Kidney (tissue), 14 donors: Measurements from ENCODE around the gene F2. TPM values are rescaled to one million over a fixed set of nuclear protein-coding genes. Genes with fewer than 3 reads are reported as not detected.

Source experiments
- DNase-seq, 5 donors: peaks; one replicate each; pipeline ENCODE4 v3.0.0-alpha.2; 2013 to 2020
- FAIRE-seq: peaks from 2 replicates; lab custom pipeline; 2012; peaks lifted over from hg19 to GRCh38; lab: Jason Lieb, UNC
- H3K27ac ChIP-seq, 2 donors: one replicate each; pipeline ENCODE4 v1.7.0; 2013; ENCODE audit warnings: low read depth in 2 of 2, low read length in 2 of 2, inconsistent platforms in 1 of 2
- H3K27me3 ChIP-seq: one replicate; pipeline ENCODE4 v1.7.1; 2013; ENCODE audit warnings: low read length, inconsistent platforms; ENCODE audit not compliant: control insufficient read depth, insufficient read depth
- H3K36me3 ChIP-seq, 3 donors: one replicate each; pipeline versions ENCODE4 v1.7.0 to v1.7.1; 2013; ENCODE audit warnings: low read length in 3 of 3, control low read depth in 1 of 3, inconsistent platforms in 1 of 3; ENCODE audit not compliant: insufficient read depth in 3 of 3, control insufficient read depth in 2 of 3
- H3K4me1 ChIP-seq, 3 donors: one replicate each; pipeline versions ENCODE4 v1.7.0 to v1.7.1; 2013; ENCODE audit warnings: low read length in 3 of 3, inconsistent platforms in 1 of 3, low read depth in 1 of 3; ENCODE audit not compliant: control insufficient read depth in 2 of 3, insufficient read depth in 2 of 3
- H3K4me3 ChIP-seq, 3 donors: one replicate each; pipeline versions ENCODE4 v1.7.0 to v1.8.1; 2013; ENCODE audit warnings: low read length in 3 of 3, control low read depth in 1 of 3, inconsistent platforms in 1 of 3
- H3K9ac ChIP-seq, 3 donors: one replicate each; pipeline versions ENCODE4 v1.7.0 to v1.7.1; 2013; ENCODE audit warnings: low read length in 3 of 3, control low read depth in 1 of 3, inconsistent platforms in 1 of 3
- H3K9me3 ChIP-seq, 3 donors: one replicate each; pipeline versions ENCODE4 v1.7.0 to v1.7.1; 2013; ENCODE audit warnings: low read length in 3 of 3, control low read depth in 1 of 3, inconsistent platforms in 1 of 3; ENCODE audit not compliant: control insufficient read depth in 2 of 3, insufficient read depth in 1 of 3
- intact Hi-C: fragments of 100-400 bp; cut with DNase I; formaldehyde crosslinking; loops from one replicate; pipeline ENCODE4 v1.11.1; 2022
- polyA plus RNA-seq: library from polyadenylated mRNA; stranded (reverse); fragments of 350-450 nt; fragmentation: Illumina TruSeq; extraction: RNeasy Lipid Tissue Mini Kit (QIAGEN cat#74804); gene quantifications from one replicate; pipeline ENCODE4 v1.2.3, GENCODE V29; 2014; ENCODE audit warnings: low read depth, low replicate concordance; ENCODE audit not compliant: insufficient read depth
- total RNA-seq: library from RNA; stranded (reverse); fragmentation: NEBNext Ultra II Directional; extraction: Animal tissue kit (Norgen Biotek cat#: 25700); gene quantifications from one replicate; pipeline ENCODE4 v1.2.1, GENCODE V29; 2021
- TF ChIP-seq, protein P1 (sequence below): IDR thresholded peaks from 3 replicates; pipeline ENCODE4 v1.5.1; 2012; ENCODE audit warnings: mild to moderate bottlenecking, moderate library complexity, borderline replicate concordance; ENCODE audit not compliant: insufficient read depth; ENCODE audit errors: extremely low read depth
- donor health status: control.
- donor health status: control.
- donor health status: control.
- donor health status: control.
- donor health status: control.
- donor health status: DM: yes; HTN: yes; CAD: no.
- donor health status: Normal renal cell carcinoma (clear cell type).

F2 gene
- total and polyA plus RNA-seq, 2 donors from 2014 or later = not detected

DNA sequence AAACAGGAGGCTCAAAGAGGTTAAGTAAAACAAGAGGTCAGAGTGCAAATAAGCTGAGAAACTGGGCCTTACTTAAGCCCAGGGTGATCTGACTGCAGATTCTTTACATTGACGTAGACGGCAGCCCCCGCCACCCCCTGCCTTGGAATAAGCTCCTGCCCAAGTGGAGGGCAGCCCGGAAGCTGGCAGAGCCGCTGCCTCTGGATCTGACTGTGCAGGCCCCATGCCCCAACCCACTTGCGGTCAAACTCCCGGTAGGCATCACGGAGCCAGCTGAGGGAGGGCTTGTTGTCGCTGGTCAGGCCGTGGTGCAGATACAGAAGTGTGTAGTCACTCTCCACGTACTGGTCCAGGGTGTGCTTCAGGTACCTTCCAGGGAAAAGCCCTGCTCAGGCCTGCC is 37.2 kb upstream of the F2 start:
- no peak overlapping the region for H3K9ac ChIP-seq
- H3K27ac ChIP-seq = no peak overlapping the region
- no peaks in the 10 kb centered on the region for H3K27me3 ChIP-seq
- intact Hi-C loops = no loop called here
- DNase-seq (peak in 1 of 5 donors; percentile 49), FAIRE-seq (no peak)
- H3K9me3 ChIP-seq = no peaks in the 10 kb centered on the region
- TF ChIP-seq, protein P1, sequence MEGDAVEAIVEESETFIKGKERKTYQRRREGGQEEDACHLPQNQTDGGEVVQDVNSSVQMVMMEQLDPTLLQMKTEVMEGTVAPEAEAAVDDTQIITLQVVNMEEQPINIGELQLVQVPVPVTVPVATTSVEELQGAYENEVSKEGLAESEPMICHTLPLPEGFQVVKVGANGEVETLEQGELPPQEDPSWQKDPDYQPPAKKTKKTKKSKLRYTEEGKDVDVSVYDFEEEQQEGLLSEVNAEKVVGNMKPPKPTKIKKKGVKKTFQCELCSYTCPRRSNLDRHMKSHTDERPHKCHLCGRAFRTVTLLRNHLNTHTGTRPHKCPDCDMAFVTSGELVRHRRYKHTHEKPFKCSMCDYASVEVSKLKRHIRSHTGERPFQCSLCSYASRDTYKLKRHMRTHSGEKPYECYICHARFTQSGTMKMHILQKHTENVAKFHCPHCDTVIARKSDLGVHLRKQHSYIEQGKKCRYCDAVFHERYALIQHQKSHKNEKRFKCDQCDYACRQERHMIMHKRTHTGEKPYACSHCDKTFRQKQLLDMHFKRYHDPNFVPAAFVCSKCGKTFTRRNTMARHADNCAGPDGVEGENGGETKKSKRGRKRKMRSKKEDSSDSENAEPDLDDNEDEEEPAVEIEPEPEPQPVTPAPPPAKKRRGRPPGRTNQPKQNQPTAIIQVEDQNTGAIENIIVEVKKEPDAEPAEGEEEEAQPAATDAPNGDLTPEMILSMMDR = no peak
- H3K36me3 ChIP-seq = peaks cover 0 to 28% (median 16%) of the 10 kb centered on the region in 3 donors
- no peak overlapping the region for H3K4me3 ChIP-seq
- peaks cover 0 to 4% (median 0%) of the 10 kb centered on the region in 3 donors for H3K4me1 ChIP-seq

DNA sequence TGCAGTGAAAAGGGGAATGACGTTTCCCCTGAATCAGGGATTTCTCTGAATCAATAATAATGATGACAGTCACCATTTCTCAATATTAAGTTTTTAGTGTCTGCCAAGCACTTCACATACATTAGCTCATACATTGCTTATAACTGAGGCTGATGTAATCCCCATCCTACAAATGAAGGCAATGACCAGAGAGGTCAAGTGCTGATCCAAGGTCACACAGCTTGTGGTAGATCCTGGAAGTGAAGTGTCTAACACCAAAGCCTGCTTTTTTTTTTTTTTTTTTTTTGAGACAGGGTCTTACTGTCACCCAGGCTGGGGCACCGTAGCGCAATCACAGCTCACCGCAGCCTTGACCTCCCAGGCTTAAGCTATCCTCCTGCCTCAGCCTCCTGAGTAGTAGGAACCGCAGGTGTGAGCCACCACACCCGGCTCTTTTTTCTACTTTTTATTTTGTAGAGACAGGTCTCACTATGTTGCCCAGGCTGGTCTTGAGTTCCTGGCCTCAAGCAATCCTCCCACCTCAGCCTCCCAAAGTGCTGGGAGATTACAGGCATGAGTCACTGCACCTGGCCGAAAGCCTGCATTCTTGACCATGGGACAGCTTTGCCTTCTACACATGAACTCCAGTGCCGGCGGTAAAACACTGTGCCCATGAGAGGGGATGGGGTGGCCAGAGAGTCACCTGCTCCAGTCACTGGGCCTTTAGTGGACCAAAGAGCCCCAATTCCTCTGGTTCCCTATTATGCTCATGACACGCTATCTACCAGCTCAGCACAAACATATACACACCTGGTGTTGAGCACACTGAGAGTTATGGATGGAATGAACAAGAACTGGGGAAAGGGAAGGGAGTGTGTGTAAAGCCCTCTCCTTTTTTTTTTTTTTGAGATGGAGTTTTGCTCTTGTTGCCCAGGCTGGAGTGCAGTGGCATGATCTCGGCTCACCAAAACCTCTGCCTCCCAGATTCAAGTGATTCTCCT is 36.0 kb upstream of the F2 start:
- H3K9ac ChIP-seq = no peak overlapping the region
- H3K9me3 ChIP-seq = no peaks in the 10 kb centered on the region
- FAIRE-seq = no peak
- H3K27me3 ChIP-seq = no peaks in the 10 kb centered on the region
- H3K27ac ChIP-seq = no peak overlapping the region
- TF ChIP-seq, protein P1 = no peak
- DNase-seq = peak in 1 of 5 donors; percentile 40
- H3K4me3 ChIP-seq = no peak overlapping the region
- peaks cover 4 to 34% (median 21%) of the 10 kb centered on the region in 3 donors for H3K36me3 ChIP-seq
- intact Hi-C loops = no loop called here
- H3K4me1 ChIP-seq = peaks cover 0 to 5% (median 0%) of the 10 kb centered on the region in 3 donors

DNA sequence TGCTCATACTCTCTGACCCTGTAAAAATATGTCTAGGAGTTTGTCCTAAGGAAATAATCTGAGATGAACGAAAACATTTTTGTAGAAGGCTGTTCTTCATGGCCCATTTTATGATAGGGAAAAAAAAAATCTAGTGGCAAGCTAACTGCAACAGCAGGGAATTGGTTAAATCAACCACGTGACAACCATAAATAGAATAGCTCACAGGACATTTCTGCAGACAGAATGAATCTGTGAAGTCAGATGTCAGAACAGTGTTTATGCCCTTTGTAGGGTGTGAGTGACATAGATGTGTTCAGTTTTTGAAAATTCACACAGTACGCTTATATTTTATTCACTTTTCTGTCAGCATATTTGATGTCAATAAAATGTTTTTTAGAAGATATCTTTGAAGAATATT is 34.6 kb upstream of the F2 start:
- H3K4me1 ChIP-seq = peaks cover 0 to 5% (median 0%) of the 10 kb centered on the region in 3 donors
- no peaks in the 10 kb centered on the region for H3K9me3 ChIP-seq
- intact Hi-C loops = no loop called here
- TF ChIP-seq, protein P1 = no peak
- H3K36me3 ChIP-seq = peaks cover 6 to 23% (median 17%) of the 10 kb centered on the region in 3 donors
- H3K4me3 ChIP-seq = no peak overlapping the region
- no peak for DNase-seq
- no peaks in the 10 kb centered on the region for H3K27me3 ChIP-seq
- peak overlapping the region in 1 of 2 donors; percentile 6 for H3K27ac ChIP-seq
- H3K9ac ChIP-seq = no peak overlapping the region
- FAIRE-seq = no peak
